Epidermal melanocyte (primary cell): ENCODE results near the gene TMEM187.

Experiments used
- DNase-seq: peaks from one replicate; pipeline ENCODE4 v3.0.0; 2011; ENCODE audit warnings: low spot score; ENCODE audit not compliant: insufficient read length

TMEM187 gene

DNA sequence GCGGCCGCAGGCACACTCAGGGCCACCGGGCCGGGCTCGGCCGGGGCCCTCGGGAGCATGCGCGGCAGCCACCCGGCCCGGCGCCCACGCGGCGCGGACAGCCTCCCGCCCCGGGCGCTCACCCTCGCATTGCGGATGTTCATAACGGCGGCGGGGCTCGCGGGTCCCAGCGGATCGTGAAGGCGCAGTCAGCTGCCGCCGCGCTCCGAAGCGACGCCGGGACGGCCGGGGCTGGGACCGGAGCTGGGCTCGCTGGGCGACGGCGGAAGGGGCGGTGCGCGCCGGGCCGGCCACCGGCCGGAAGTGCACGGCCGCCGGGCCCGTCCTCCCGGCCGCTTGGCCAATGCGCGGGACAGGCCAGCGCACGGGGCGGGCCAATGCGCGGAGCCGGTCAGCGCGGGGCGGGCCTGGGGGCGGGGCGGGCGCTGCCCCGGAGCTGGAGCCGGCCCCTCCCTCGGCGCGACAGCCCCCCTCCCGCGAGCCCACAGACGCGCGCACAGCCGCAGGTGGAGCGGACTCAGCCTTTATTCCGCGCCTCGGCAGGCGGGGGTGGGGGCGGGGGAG, 37.7 kb upstream of the TMEM187 start, which contains the start of gene NAA10:
NAA10 (minus strand) TSS at position 276 of the 564 bp plus-strand sequence; CDS start at position 143, 133 bp downstream.
- peak; percentile 80 for DNase-seq

DNA sequence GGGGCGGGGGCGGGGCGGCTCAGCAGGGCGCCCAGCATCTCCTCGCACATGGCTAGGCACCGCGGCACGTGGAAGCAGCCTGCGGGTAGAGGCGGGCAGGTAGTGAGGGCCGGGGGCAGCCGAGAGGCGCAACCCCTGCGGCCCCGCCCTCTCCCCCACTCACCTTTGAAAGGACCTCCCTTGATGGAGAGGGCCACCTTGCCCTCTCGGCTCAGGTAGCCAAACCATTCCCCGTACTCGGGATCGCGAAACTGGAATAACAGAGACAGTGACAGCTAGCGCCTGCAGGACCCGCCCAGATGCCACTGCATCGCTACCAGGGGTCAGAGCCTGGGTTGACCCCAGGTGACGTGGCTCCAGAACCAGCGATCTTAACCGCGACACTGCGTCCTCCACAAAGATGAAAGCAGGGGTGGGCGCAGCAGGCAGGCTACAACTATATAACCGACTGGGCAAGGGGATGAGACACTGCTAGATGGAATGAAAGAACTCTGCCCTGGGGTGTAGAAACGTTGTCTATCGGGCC, 37.2 kb upstream of the TMEM187 start:
- DNase-seq = no peak

DNA sequence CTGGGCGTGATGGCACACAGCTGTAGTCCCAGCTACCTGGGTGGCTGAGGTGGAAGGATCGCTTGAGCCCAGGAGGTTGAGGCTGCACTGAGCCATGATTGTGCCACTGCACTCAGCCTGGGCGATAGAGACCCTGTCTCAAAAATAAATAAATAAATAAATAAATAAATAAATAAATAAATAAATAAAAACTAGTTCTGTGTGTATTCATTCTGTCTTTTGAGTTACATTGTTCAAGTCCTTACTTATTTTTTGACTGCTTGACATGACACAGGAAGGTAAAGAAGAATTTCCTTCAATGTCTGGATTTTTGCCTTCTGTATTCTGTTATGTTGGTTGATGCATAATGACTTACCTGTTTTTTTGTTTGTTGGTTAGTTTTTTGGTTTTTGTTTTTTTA, 35.5 kb upstream of the TMEM187 start:
- no peak for DNase-seq

DNA sequence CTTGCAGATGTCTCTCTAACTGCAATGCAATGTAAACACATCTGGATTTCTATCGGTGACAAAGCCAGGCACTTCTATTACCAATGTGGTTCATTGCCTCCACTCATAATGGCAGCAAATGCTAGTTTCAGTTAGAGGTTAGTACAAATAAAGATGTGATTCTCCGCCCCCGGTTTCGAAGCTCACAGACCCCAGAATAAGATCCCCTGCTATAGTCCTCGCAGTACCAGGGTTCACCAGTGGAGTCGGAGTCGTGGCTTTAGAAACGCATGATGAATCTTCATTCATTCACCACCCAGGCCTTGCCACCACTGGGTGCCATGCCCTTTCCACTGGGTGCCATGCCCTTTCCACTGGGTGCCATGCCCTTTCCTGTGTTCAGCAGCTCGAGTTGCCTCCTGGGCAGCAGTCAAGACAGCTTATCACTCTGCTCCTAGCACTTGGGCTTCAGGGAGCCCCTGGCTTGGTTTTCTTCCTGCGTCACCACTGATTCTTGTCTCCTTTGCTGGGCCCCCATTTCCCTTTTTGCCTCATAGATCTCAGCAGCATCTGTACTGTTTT, 34.2 kb upstream of the TMEM187 start:
- no peak for DNase-seq

DNA sequence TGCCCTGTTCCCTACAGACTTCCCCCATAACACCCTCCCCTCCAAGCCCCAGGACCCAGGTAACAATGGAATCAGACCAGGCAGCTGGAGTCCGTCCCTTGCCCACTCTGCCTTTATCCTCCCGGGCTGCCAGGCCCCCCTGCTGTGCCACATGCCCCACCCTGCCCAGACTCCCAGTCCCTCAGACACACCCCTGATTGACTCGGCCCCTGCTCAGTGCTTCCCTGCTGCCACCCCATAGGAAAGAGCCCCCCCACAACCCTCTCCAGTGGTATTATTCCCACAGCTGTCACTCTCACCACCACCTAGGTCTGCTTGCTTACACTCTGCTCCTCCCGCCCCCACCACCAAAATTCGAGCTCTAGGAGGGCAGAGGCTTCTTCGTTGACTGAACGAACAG, 33.0 kb upstream of the TMEM187 start:
- DNase-seq = no peak

DNA sequence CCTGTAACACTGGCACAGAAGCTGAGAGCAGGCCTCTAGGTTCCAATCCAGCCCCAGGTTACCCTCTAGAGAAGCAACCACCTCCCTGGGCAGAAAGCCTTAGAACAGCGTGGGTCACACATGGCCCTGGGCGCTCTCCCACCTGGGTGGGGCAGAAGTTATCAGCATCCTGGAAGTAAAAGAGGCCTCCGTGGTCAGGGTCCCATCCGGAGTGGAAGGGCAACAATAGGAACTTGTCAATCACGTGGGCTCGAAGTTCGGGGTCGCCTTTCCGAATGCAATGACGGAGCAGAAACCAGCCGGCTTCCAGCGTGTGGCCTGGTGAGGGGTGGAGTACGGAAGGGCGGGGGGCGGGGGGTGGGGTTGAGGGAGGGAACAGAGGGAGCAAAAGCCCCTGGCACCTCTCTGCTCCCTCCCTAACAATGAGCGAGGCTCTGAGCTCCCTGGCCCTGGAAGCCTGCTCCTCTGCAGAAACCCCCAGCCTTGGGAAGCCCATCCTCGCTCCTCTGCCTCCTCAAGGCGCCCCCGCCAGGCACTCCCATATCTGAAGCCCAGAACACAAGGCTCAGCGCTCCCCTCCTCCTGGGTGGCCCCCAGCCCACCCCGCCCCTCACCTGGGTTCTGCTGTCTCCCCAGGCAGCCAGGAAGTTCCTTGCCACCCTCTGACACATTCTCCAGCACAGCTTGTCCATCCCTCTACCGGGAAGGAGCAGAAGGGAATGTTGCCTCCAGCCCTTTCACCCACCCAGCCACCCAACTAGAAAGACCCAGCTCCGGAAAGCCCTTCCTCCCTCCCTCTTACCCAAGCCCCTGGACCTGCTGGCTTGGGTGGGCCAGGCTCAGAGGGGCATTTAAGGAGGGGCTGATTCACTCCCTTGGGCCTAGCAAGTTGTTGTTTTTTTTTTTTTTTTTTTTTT, 31.0 kb upstream of the TMEM187 start:
- no peak for DNase-seq

DNA sequence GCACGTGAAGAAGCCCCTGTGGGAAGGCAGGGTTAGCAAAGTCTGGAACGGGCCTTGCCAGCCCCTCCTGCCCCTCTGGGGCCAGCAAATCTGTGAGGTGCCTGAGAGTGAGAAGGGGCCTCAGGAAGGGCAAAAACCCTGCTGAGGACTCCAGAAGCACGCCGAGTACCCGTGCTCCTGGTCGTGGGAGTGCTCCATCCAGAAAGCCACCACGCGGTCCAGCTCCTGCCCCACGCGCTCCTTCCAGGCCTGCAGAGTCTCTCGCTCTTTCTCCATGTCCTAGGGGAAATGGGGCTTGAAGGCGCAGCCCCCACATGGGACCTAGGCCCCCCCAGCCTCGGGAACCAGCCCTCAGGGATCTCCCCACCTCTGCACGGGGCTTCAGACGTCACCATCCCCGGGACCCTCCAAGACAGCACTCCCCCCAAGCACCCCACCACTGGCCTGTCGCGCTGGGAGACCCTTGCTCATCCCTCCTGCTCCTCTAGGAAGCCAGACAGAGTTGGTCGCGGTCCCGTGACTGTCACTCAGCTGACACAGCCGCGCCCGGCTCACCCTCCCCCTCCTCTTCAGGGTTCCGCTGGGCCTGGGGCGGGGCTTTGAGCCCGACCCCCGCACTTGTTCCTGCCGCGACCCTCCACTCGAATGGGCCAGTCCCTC, 28.3 kb upstream of the TMEM187 start, which contains the start of gene RENBP:
RENBP (minus strand) TSS at position 504 of the 660 bp plus-strand sequence; CDS start at position 471, 33 bp downstream.
- DNase-seq = no peak

DNA sequence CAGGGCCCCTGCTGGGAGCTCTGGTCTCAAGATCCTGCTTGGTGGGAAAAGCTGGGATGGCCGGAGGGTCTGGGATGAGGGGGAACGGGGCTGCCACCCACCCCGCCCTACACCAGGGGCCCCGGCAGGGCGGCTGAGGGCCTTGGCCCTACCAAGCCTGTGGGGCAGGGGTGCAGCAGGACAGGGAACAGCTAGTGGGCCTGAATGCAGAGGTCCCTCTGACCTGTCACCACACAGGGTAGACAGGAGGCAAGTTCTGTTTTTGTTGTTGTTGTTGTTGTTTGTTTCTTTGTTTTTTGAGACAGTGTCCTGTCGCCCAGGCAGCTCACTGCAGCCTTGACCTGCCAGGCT, 27.8 kb upstream of the TMEM187 start:
- DNase-seq = no peak

DNA sequence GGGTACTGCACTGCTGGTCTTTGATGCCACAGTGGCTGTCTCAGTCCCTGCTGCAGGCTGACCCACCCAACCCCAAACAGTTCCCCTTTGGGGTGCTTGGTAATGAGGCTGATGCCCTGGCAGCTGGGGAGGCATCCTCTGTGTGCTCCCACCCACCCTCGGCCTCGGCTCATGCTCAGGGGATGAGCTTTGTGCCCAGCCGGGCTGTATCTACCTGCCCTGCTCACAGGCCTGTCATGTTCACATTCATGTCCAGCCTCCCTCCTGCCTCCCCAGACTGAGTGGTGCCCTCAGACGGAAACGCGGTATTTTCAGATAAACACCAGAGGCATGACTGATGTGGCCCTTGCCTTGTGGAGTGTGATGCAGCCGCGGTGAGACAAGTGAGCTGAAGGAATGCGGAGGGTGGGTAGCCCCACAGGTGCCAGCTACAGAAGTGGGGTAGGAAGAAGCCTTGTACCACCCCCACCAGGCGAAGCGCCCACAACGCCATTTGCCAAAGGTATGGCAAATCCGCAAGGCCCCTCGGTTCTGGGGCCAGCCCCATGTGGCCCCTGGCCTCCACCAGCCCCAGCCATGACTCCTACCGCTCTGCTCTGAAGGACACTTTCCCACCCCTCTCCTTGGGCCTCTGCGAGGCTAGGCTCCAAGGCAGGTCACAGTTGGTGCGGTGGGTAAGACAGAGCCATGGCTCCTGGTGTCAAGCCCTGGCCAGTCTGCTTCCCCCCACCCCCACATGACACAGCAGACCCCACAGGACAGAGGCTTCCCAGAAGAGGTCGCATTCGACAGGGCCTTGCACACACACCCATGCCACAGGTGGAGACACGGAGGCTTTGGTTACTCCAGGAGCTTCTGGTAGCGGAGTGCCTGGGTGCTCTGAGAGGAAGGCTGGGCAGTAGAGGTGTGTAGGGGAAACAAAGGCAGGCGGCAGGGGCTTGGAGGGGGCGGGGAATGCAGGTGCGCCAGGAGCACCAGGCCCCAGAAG, 26.3 kb upstream of the TMEM187 start:
- no peak for DNase-seq

DNA sequence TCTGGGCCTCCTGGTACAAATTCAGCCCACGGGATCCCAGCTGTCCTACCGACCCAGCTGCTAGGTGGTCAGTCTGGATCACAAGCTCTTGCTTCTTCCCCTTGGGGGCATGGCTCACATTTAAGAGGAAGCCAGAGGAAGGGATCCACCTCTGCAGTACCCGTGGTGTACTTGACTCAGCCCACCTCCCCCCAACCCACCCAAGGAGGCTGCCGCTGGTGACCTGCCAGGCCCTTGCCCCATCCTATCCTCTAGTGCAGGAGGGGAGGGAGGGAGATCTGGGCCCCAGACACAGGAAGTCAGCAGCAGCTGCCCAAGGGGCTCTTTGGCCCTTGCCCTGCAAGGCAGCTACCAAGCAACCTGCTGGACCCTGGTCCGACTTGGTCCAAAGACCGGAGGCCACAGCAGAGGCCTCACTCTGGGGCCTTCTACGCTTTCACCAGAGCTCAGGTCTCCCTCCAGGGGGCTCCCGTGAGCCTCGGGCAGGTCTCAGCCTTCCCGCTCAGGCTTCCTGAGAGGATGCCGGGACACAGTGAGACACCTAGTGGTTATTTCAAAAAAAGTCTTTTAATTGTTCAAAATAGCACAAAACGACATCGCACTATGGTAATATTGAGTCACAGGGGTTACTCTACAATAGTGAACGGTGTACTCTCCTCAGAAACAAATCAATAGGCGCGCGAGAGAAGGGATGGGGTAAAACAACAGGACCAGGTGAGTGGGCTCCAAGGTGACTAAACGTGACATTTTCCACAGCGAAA, 25.4 kb upstream of the TMEM187 start:
- DNase-seq = peak; percentile 77

DNA sequence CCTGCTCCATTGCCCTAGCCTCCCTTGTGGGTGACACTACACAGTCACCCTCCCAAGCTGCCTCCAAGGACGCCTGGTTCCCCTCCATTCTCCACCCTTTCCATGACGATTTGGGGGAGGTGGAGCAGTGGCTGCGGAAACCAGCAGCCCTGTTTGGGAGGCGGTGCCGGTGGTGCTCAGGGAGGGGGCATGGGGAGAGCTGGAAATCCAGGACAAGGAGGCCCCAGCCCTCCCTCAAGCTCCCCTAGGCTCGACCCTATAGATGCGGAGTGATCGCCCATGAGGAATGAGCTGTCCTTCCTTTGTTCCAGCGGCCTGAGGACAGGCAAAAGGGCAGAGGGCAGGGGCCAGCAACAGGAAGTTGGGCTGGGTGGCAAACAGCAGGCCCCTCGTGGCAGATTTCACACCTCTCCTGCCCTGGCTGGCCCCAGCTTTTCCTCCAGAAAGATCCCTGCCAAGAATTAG, 24.5 kb upstream of the TMEM187 start:
- DNase-seq = no peak

DNA sequence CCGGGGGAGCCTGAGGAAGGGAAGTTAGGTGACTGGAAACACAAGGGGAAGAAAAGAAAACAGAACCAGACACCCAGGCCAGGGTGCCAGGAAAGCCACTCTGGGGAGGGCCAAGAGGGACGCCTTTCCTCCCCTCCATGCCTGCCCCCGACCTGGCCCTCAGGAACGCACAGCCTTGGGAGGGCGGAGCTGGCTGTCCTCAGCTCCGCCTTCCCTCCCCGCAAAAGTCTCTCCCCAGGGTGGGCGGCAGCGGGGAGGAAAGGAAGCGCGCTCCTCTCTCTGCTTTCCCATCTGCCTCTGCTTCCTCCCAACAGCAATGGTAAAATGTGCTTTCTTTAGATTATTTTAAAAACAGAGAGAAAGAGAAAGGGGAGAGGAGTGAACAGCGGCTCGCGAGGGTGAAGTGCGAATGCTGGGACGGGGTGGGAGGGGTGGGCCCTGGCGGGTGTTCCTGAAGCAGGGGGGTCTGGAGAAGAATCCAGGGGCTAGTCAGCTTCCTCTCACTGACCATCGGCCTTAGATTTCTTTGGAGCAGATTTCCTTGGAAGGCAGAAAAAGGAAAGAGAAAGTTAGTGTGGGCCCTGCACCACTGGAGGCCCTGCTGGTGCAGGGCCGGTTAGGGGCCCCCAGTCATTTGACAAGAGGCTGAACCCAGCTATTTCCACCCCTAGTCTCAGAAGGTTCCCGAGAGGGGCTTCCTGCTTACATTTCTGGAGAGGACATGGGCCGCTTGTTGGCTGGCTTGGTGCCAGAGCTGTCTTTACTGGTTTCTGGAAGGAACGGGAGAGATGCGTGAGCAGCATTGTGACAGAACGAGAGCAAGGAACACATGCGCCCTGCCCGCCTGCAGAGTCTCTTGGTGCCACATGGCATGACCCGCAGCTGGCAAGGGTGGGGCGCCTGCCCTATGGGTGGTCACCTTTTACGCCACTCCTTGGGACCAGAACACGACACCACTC, 23.4 kb upstream of the TMEM187 start:
- DNase-seq = no peak

DNA sequence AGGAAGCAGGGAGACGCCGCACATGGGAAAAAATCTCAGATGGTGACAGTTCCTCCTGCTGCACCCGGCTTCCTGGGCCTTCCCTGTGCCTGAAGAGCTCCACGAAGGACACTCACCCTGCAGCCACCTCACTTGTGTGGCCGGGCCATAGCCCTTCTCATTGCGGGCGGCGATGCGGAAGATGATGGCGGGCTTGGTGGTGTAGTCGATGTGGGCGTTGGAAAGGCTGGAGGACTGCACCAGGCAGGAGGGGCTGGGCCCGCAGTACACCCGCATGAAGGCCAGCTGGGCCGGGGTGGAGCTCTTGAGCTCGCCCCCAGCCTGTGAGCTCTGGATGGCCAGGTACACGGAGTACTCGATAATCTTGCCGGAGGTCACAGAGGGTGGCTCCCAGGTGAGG, 22.4 kb upstream of the TMEM187 start:
- no peak for DNase-seq

DNA sequence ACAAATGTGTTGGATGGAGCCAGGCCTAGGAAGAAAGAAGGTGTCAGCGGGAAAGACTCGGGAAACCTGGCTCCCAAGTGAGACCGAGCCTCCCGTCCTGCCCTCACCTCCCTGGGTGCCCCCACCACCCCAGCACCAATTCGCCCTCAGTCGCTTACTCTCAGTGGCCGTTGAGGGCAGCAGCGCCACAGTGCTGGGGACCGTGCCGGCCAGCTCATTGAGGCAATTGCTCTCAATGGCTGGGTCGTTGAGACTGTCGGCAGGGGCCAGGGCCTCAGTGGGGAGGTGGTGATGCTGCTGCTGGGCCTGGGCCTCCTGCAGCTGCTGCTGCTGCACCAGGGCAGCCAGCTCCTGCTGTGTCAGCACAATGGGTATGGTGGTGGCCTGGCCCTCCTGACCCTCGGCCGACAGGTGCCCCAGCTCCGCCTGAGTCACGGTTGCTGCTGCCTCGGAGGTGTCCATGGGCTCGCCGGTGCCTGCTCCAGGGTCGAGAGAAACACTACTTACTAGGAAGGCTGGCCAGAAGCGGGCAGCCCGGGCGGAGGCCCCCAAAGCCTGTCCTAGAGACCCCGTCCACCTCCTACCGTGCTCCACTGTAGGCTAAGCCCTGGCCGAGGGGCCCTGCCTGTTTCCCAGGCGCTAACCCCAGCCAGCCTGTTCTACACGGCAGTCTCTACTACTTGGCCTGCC, 20.7 kb upstream of the TMEM187 start:
- DNase-seq = no peak

DNA sequence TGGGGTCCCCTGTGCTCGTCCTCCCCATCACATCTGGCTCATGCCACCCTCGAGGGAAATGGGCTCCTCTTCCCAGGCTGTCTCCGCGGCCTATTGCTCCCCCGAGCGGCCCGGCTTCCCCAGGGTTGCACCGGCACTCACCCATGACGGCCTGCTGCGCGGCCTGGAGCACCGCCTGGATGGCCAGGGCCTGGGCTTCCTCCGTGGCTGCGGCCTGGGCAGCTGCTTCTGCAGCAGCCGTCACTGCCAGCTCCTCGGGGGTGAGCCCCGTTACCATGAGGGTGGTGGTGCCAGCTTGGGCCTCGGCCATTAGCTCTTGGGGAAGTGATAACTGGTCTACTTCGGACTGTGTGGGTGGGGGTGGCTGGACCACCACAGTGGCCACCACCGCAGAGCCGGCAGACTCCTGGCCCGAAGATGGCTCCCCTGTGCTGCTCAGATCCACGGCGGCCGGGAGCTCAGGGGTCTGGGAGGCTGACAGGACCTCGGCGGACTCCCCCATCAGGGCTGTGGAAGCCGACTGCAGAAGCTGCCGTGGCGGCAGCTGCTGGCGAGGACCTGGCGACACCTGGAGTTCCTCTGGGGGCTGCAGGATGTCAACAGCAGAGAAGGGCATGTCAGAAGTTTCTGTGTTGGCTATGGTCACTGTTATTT, 20.1 kb upstream of the TMEM187 start:
- no peak for DNase-seq

DNA sequence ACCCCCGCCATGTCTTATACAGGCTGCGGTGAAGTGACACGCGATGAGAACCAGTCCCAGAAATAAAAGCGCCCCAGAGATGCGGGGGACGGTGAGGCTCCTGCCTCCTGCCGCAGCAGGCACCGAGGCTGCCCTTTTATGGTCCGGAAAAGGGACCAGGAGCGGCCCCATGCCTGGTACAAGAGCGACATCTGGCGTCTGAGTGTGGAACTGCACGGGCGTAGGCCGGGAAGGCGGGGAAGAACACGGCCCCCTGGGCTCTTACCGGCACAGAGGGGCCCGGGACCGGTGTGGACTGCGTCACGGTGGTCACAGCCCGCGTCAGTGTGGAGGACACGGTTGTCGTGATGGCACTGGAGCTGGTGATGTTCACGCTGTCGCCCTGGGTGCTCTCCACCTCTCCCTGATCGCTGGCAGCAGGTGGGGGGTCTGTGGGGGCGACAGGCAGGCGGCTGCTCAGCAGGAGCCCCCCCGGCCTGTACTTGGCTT, 19.2 kb upstream of the TMEM187 start:
- DNase-seq = peak; percentile 74

DNA sequence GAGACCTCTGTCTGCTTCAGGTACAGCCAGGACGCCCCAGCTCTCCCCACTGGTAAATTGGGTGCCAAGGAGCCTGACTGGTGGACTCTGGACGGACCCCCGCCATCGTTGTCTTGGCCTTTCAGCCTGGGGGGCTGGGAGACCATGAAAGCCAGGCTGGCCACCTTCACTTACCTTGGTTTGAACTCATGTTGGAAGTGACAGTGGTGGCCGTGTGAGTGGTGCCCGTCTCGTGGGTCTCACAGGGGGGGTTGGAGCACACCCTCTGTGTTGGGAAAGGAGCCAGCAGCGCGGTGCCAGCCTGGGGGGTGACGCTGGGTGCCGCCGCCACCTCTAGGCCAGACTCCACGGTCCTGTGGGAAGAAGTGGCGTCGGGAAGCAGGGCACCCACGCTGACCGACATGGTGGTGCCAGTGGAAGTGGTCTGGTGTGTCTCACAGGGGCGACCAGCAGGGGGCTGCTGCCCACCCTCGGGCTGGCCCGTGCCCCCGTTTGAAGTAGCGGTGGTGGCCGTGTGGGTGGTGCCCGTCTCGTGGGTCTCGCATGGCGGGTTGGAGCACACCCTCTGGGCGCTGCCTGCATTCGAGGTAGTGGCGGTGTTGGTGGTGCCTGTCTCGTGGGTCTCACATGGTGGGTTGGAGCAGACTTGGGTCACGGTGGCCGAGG, 18.5 kb upstream of the TMEM187 start:
- no peak for DNase-seq
